GM18868 (cell line): ENCODE results near the gene ANKRD24.
A peak's percentile ranks its signal among the peaks of the same experiment; 100 is the strongest.
"Not testable (repeated sequence)": the region's sequence is repeated elsewhere in the genome, so short reads cannot be mapped to it uniquely, and the experiment has no call there.

Source experiments
- ATAC-seq: cut with Tn5 transposase; IDR thresholded peaks from one replicate; pipeline ENCODE4 v1.9.1; 2021; ENCODE audit warnings: mild to moderate bottlenecking, moderate library complexity; ENCODE audit not compliant: unreplicated experiment

Gene ANKRD24

DNA sequence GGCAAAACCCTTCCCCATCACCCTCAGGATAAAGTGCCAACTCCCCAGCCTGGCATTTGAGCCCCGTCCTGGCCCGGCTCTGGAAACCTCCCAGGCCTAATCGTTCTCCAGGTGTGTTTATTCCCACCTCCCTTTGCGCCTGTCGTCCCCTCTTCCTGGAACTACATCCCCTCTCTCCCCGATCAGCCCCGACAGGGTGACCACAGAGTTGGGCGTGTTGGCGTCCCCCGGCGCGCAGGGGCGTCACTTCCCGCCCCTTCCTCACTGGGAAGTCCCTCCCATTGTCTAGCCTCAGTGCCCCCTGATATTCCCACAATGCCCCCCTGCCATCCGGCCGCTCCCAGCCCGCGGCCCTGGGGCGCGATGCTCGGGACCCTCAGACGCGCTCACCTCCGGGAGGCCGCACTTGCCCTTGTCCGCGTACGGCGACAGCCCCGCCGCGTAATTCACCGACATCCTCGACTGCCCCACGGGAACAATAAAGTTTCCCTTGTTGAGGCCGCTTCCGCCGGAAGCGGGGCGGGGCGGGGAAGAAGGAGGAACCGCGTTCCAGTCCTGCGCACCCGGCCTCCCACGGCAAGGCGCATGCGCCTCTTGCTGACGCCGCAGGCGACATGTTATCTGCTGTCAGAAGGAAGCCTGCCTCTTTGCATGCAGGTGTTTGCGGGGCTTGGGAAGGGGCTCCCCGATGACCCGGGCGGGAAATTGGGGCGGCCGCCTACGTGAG is at the start of gene ANKRD24, which contains the start of gene SIRT6:
Gene ANKRD24, plus strand, starts transcription at position 606 of the 727 bp plus-strand sequence. CDS start 3,737 bp downstream, outside the sequence.
Gene SIRT6, minus strand, starts transcription at position 480 of the 727 bp plus-strand sequence. Its CDS starts 24 bp downstream, at position 456.
- peak; percentile 70 for ATAC-seq

DNA sequence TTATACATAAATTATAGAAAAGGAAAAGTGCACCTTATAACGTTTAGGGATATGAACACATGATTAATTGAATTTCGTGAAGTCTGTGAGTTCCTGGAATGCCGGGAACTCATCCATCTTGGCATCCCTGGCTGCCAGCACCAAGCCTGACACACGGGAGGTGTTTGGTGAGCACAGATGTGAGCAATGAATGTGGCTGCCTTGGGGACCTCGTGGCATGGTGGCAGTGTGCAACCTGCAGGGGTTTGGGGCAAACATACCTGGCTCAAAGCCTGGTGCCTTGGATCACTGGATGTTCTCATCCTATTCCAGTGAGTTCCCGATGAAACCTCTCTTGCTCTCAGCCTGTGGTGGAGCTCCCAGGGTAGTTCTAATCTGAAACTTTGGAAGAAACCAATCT is 48.1 kb upstream of the ANKRD24 start:
- no peak for ATAC-seq

DNA sequence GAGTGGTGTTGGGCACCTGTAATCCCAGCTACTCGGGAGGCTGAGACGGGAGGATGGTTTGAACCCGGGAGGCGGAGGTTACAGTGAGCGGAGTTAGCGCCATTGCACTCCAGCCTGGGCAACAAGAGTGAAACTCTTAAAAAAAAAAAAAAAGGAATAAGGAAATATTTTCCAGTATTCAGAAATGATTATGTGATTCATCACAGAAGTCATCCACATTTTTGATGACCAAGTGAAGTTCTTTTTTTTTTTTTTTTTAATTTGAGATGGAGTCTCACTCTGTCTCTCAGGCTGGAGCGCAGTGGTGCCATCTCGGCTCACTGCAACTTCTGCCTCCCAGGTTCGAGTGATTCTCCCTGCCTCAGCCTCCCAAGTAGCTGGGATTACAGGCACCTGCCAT is 47.1 kb upstream of the ANKRD24 start:
- ATAC-seq, result not testable (repeated sequence)

DNA sequence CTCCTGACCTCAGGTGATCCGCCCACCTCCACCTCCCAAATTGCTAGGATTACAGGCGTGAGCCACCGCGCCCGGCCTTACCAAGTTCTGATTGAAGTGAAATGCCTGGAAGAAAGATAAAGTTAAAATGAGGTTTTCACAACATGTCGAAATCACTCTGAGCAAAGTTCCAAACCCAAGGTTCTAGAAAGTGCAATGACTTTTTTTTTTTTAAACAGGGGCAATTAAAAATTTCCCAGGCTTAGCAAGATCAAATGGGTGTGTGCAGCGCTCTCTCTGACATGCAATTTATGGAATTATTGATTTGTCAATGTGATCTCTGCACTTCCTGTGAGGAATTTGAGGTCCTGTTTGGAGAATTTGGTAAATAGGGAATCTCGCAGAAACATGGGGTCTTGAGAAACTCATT is 45.8 kb upstream of the ANKRD24 start:
- no peak for ATAC-seq

DNA sequence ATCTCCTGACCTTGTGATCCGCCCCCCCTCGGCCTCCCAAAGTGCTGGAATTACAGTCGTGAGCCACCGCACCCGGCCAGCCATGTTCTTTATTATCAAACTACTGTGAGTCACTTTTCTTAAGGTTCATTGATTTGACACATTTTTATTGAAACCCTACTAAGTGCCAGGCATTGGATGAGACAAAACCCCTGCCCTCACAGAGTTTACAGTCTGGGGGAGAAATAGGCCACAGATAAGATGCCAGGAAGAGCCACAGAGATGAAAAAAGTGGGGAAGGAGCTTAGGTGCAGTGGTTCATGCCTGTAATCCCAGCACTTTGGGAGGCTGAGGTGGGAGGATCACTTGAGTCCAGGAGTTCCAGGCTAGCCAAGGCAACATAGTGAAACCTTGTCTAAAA is 44.0 kb upstream of the ANKRD24 start:
- ATAC-seq, result no peak

DNA sequence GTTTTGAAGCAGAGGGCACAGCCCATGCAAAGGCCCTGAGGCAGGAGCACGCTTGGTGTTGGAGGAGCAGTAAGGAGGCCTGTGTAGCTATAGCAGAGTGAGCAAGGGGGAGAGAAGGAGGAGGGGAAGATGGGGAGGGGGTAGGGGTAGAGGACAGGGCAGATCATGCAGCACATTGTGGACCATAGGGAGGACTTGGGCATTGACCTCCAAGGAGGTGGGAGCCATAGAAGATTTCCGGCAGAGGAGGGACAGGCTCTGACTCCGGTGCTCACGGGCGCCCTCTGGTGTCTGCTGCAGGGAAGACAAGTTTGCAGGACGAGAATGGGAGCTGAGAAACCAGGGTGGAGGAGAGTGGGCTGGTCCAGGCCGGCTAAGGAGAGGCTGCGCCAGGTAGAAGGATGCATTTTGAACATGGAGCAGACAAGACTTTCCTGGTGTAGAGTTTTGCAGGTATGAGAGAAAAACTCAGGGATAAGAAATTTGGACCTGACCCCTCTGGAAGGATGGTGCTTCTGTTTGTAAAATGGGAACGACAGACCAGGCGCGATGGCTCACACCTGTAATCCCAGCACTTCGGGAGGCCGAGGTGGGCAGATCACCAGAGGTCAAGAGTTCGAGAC is 42.8 kb upstream of the ANKRD24 start:
- ATAC-seq, result no peak

DNA sequence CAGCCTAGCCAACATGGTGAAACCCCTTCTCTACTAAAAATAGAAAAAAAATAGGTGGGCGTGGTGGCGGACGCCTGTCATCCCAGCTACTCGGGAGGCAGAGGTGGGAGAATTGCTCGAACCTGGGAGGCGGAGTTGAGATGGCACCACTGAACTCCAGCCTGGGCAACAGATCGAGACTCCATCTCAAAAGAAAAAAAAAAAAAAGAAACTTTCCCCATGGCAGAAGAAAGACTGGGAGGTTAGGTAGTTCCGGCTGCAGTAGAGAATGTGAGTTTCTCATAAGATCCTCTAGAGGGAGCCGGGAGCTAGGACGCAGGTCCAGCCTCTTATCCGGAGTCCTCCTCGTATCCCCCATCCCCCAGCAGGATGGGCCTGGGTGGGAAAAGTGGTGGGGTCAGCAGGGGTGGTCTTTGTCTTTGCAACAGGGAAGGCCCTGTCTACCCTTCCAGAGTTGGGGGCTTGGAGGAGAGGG is 42.2 kb upstream of the ANKRD24 start:
- ATAC-seq, result no peak

DNA sequence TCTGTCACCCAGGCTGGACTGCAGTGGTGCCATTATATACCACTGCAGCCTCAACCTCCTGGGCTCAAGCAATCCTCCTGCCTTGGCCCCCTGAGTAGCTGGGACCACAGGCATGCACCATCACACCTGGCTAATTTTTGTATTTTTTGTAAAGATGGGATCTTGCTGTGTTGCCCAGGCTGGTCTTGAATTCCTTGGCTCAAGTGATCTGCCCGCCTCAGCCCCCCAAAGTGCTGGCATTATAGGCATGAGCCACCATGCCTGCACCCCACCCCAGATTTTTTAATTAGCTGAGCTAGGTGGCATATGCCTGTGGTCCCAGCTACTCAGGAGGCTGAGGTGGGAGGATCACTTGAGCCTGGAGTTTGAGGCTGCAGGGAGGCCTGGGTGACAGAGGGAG is 39.6 kb upstream of the ANKRD24 start:
- ATAC-seq, result not testable (repeated sequence)

DNA sequence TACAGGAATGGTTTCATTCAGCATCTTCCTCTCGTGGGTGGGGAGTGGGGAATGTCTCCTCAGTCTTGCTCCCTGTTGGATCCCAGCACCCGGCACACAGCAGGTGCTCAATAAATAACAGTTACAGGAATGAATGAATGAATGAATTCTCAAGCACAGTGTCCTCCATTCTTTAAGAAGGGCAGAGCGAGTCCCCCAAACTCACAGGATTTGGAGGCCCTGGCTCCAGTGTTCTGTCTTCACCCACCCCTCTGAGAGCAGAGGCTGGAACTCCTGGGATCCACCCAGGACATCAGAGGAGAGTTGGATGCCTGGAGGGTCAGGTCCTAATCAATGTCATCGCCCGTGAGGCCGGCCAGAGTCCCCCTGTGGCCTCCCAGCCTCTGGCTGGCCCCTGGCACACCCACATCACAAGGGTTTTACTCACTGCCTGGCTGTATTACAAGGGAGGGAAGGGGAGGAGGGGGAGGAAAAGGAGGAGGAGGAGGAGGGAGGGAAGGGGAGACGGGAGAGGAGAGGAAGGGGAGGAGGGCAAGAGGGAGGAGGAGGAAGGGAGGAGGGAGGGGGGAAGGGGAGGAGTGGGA is 37.7 kb upstream of the ANKRD24 start:
- ATAC-seq, result no peak

DNA sequence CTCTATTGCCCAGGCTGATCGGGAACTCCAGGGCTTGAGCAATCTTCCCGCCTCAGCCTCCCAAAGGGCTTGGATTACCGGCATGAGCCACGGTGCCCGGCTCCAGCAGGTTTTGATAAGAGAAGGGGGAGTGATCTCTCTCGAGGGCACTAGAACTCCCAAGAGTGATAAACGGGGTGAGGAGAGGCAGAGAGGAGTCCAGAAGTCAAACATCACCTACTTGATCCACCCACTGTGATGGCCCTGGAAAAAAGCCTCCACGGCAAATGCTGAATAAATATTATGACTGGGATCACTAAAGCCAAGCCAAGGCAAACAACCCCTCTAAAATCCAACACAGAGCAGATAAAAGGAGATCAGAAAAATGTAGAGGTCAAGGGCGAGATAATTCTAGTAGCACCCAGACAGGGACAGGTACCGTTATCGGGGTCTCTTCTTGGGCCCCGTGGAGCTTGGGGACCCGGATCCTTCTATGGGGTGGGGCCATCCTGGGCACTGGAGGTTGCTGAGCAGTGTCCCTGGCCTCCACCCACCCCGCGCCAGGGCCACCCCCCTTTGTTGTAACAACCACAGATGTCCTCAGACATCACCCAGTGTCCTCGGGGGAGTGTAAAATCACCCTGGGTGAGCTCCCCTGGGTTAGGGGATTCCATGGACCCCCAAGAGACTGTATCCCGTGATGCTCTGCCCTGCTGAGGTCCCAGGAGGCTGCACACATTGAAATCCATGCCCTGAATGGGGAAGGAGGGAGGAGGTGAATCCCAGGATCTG is 32.8 kb upstream of the ANKRD24 start:
- no peak for ATAC-seq

DNA sequence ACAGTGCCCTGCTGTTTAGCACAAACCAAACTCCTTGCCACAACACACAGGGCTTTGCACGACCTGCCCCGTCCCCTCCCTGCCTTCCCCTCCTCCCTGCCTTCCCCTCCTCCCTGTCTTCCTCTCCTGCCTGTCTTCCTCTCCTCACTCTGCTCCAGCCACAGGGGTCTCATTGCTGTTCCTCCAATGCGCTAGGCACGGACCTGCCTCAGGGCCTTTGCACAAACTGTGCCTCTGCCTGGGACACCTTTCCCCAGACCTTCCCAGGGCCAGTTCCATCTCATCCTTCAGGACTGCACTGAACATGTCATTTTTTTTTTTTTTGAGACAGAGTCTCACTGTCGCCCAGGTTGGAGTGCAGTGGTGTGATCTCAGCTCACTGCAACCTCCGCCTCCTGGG is 30.9 kb upstream of the ANKRD24 start:
- ATAC-seq, result no peak

DNA sequence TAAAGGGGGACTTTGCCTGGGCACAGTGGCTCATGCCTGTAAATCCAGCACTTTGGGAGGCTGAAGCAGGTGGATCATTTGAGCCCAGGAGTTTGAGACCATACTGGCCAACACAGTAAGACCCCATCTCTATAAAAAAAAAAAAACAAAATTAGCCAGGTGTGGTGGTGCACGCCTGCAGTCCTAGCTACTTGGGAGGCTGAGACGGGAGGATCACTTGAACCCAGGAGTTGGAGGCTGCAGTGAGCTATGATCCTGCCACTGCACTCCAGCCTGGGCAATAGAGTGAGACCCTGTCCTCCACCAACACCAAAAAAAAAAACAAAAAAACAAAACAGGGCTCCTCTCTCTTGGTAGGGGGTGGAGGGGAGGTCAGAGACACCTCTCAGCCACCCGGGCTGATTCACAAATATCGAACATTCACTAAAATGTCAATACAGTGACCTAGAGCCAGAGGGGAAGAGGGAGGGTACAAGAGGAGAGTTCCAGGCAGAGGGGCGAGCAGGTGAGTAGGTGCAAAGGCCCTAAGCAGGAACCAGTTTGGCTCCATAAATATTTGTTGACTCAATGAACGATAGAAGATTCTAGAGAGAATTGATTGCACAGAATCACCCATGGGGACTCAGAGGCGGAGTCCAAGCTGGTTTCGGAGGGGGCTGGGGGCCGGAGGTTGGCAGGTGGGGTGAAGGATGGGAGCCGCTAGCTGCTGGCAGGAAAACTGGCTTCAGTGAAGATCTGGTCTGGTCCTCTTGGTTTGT is 30.1 kb upstream of the ANKRD24 start:
- ATAC-seq, result no peak

DNA sequence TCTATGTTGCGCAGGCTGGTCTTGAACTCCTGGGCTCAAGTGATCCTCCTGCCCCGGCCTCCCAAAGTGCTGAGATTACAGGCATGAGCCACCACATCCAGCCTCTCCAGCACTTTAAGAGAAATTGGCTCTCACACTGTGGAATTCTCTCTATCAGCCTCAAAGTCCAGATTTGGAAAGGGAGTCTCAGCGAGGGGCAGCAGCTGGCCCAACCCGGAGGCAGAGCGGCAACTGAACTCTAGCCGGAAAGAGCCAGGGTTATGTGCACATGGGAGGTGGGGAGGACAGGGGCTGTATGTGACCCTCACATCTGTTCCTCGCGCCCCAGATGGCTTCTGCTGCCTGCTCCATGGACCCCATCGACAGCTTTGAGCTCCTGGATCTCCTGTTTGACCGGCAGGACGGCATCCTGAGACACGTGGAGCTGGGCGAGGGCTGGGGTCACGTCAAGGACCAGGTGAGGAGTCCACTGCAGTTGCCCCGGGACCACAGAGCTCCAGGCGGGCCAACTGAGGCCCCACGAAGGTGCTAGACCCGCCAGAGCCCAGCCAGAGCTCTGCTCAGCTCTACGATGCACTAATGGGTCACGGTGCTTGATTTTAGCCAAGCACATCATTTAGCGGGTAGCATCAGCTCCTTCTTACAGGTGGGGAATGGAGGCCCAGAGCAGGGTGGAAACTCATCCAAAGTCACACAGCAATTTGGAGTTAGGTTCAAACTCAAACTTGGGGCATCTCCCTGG is 27.7 kb upstream of the ANKRD24 start:
- no peak for ATAC-seq

DNA sequence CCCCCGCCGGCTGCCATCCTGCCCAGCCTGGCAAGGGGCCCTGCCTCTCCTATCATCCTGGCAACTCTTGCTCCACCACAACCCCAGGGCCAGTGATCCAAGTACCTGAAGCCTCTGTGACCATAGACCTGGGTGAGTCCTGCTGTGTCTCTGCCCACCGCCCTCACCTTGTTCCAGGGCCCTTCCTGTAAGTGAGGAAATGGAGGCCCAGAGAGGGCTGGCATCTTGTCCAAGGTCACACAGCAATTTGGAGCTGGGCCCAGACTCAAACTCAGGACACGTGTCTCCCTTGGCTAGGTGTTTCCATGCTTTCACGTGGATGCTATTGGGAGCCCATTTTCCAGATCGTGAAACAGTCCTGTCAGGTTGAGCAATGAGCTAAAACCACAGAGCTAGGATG is 25.3 kb upstream of the ANKRD24 start:
- no peak for ATAC-seq

DNA sequence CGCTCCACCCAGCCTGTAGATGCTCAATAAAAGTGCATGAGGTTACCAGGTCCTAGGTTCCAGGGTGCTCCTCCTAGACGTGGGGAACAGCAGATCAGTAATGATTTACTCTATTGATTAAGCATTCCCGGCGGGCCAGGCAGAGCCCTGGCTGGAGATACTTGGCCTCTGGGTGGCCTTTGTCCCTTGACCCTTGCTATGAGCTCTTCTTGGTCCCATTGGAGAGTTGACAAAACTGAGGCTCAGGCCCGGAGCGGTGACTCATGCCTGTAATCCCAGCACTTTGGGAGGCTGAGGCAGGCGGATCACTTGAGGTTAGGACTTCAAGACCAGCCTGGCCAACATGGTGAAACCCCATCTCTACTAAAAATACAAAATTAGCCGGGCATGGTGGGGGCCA is 24.5 kb upstream of the ANKRD24 start:
- ATAC-seq, result not testable (repeated sequence)

DNA sequence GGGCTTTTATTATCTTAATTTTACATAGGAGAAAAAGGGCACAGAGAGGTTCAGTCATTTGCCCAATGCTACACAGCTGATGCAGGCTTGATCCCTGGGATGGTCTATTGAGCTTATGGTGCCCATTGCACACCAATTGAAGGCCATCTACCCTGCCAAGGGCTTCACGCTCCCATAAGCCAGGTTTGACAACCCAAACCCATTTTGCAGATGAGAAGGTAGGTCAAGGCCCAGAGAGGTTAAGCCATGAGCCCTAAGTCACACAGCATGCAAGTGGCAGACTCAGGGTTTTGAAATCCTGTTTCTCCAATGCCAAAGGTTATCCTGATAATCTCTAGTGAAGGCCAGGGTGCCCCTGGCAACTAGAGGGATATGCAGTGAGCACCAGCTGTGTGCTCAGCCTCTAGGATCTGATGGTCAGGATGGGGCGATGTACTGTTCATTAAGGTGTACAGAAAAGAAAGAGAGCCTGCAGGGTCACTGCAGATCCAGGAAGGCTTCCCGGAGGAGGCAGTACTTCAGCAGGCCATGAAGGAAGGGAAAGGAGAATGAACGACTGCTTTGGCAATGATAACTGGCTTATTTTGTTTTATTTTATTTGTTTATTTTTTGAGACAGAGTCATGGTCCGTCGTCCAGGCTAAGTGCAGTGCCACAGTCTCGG is 20.9 kb upstream of the ANKRD24 start:
- no peak for ATAC-seq

DNA sequence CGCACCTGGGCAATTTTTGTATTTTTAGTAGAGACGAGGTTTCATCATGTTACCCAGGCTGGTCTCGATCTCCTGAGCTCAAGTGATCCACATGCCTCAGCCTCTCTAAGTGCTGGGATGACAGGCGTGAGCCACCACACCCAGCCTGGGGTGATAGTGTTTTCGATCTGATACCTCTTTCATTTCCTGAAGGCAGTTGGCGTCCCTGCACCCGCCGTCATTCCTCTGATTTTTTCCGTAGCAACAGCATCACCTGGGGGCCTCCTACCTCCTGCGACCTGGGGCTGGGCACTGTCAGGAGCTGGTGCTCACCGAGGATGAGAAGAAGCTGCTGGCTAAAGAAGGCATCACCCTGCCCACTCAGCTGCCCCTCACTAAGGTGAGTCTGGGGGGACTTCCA is 18.2 kb upstream of the ANKRD24 start:
- no peak for ATAC-seq

DNA sequence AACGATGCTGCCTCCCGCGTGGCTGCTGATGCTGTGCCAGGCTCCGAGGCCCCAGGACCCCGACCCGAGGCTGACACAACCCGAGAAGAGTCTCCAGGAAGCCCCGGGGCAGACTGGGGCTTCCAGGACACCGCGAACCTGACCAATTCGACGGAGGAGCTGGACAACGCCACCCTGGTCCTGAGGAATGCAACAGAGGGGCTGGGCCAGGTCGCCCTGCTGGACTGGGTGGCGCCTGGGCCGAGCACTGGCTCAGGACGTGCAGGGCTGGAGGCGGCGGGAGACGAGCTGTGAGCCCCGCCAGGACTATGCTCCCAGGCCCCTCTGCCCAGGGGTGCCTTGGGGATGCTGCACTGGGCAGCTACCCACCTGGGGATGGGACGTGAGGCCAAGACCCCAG is 10.8 kb upstream of the ANKRD24 start:
- ATAC-seq, result no peak

DNA sequence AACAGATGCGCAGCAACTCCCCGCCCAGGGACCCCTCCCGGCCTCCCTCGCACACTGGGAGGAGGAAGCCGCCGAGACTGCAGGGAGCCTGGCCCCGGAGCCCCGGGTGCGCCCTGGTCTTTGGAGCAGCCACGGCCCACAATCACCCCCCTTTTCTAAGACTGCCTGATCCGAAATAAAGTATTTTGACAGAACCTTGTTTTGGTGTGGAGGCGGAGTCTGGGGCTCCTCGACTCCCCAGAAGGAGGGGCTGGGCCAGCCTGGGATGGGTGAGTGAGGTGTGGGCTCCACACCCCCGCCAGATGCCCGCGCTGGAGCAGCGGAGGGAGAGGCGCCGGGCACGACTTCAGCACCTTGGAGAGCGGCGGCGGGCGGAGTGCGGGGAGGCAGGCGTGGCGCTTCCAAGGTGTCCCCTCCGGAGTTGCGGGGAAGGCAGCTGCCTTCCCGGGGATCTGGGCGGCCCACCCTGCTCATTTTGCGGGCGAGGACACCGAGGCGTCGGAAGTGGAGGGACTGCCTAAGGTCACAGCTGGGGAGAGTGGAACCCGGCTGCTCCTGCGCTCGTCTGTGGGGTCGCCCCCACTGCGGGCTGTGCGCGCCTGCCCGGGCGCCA is 9.5 kb upstream of the ANKRD24 start:
- no peak for ATAC-seq
